K562 (cell line): ENCODE data around the gene CCN6.

Experiments used
- ATF3 ChIP-seq, 2 experiments: fragments of 450-650 bp in 1 of 2; sonication (generic) in 1 of 2; formaldehyde crosslinking in 1 of 2; IDR thresholded peaks in 1 of 2; conservative IDR thresholded peaks in 1 of 2; 2 replicates each; pipeline versions ENCODE4 v1.6.1 to v1.8.1; 2016 to 2023; ENCODE audit warnings: mild to moderate bottlenecking in 2 of 2, moderate library complexity in 2 of 2, inconsistent platforms in 1 of 2, missing genetic modification reagents in 1 of 2
- BDP1 ChIP-seq: IDR thresholded peaks from 3 replicates; pipeline ENCODE4 v1.6.1; 2011; ENCODE audit not compliant: insufficient read length, insufficient read depth
- CTCF ChIP-seq, 3 experiments: IDR thresholded peaks in 2 of 3; conservative IDR thresholded peaks in 1 of 3; 2 replicates each; pipeline ENCODE4 v1.5.1; 2011 to 2012; ENCODE audit warnings: low read length in 3 of 3, mild to moderate bottlenecking in 3 of 3, control low read depth in 2 of 3, improper control_type of control experiment in 1 of 3, inconsistent platforms in 1 of 3, low read depth in 1 of 3, mixed read lengths in 1 of 3, moderate library complexity in 1 of 3; ENCODE audit not compliant: insufficient read depth in 2 of 3
- MBD2 ChIP-seq: sonication (generic); IDR thresholded peaks from 2 replicates; pipeline ENCODE4 v1.6.1; 2016; ENCODE audit warnings: low read depth, borderline replicate concordance
- ZNF263 ChIP-seq: sonication (generic); formaldehyde crosslinking; IDR thresholded peaks from 2 replicates; pipeline ENCODE4 v1.8.0; 2022; ENCODE audit warnings: mild to moderate bottlenecking, missing genetic modification reagents, borderline replicate concordance

- TF ChIP-seq MBD2 (no peak), CTCF (IDR thresholded peaks at IDR 0.05 in 2 of 3, conservative IDR thresholded peaks at IDR 0.05 in 1 of 3; ENCODE audit: insufficient read depth in 2 of 3, low read depth in 1 of 3, low read length in 3 of 3) (no peak), ATF3 (IDR thresholded peaks at IDR 0.05) (no peak), ATF3 (CRISPR knock-in tag; conservative IDR thresholded peaks at IDR 0.05) (no peak), BDP1 (no peak), ZNF263 (CRISPR knock-in tag) (no peak)
Measured at GRCh38 chr6:112044856-112045255, 9.0 kb upstream of the CCN6 start.
